Measurements from ENCODE around the gene DOK3.

The DOK3 gene

DNA sequence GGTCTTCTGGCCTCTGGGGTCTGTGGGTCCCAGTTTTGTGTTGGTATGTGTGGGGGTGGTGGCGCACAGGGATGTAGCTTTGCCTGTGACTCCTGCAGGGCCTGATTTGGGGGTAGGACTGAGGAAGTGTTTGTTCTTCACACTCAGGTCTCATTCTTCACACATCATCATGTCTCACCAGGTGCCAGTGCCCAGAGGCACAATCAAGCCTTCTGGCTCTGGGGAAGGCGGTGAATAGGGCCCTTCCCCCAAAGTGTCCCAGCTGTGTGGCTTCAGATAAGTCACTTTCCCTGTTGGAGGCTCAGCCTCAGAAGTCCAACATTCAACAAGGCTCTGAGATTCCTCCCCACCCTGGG lies 41.3 kb downstream of the DOK3 start:
- H2BK5ac ChIP-seq (ENCODE audit: low read depth, low read length, poor library complexity, severe bottlenecking) = no peak overlapping the region
- H2BK12ac ChIP-seq (ENCODE audit: low read length in 2 of 2) = no peak overlapping the region
- H4K8ac ChIP-seq (ENCODE audit: low read length) = no peak overlapping the region
- no peak overlapping the region for H3K4ac ChIP-seq (ENCODE audit: low read depth in 1 of 2, low read length in 2 of 2)
- no peaks in the 10 kb centered on the region for H3K27me3 ChIP-seq (ENCODE audit: control insufficient read depth in 1 of 2, insufficient read depth in 1 of 2, low read length in 2 of 2)
- peaks cover 48 to 73% of the 10 kb centered on the region in 2 experiments for H3K36me3 ChIP-seq (ENCODE audit: control insufficient read depth in 1 of 2, insufficient read depth in 2 of 2, low read depth in 1 of 2, low read length in 2 of 2)
- no peak overlapping the region for H4K91ac ChIP-seq (ENCODE audit: low read length)
- H3K18ac ChIP-seq (ENCODE audit: low read depth in 1 of 2, low read length in 2 of 2) = no peak overlapping the region
- no peak overlapping the region for H2AFZ ChIP-seq (ENCODE audit: low read depth, low read length)
- no peak overlapping the region for H3K23ac ChIP-seq (ENCODE audit: low read length in 2 of 2)
- no peak overlapping the region for H2BK120ac ChIP-seq (ENCODE audit: low read depth, low read length)
- peaks cover 8% of the 10 kb centered on the region for H3K79me1 ChIP-seq (replicated peaks; ENCODE audit: low read length, poor library complexity, severe bottlenecking)
- no peak overlapping the region for H3K14ac ChIP-seq (ENCODE audit: low read length in 2 of 2)
- H3K4me1 ChIP-seq (ENCODE audit: control insufficient read depth, insufficient read depth, low read depth, low read length) = peaks cover 44% of the 10 kb centered on the region
- DNase-seq = no peak
- peak overlapping the region; percentile 92 for H3K9ac ChIP-seq (ENCODE audit: low read length)
- H3K9me3 ChIP-seq (ENCODE audit: control insufficient read depth, low read length) = no peaks in the 10 kb centered on the region
- no peak overlapping the region for H3K4me2 ChIP-seq (ENCODE audit: low read length, poor library complexity, severe bottlenecking)
- 100% methylated on average over 2 of the region's 2 CpGs for WGBS
- no peak overlapping the region for H3K4me3 ChIP-seq (ENCODE audit: insufficient read depth in 1 of 2, low read depth in 1 of 2, low read length in 2 of 2)
- H2BK15ac ChIP-seq (ENCODE audit: low read depth, poor library complexity, severe bottlenecking) = no peak overlapping the region
- H2AK5ac ChIP-seq (ENCODE audit: low read length, severe bottlenecking) = no peak overlapping the region
- H3K27ac ChIP-seq (ENCODE audit: low read length, poor library complexity, severe bottlenecking) = peak overlapping the region; percentile 21

DNA sequence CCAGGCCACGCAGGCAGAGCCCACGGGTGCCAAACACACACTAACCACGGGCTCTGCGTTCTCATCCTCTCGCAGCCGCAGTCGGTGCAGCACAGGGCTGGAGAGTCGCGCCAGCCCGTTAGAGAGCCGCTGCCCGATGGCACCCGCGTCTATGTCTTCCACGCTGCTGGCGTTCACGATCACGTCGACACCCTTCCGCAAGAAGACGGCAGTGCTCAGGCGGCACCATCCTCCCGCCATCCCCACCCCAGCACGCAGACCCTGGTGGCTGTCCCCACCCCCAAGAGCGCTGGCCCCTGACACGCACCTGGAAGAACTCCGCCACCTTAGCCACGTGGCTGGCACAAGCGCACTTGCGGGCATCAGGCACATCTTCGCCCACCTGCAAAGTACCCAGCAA lies 42.2 kb downstream of the DOK3 start:
- Histone ChIP-seq H3K79me1 (replicated peaks; ENCODE audit: low read length, poor library complexity, severe bottlenecking) (peaks cover 9% of the 10 kb centered on the region), H3K9me3 (ENCODE audit: control insufficient read depth, low read length) (no peaks in the 10 kb centered on the region), H2BK15ac (ENCODE audit: low read depth, poor library complexity, severe bottlenecking) (no peak overlapping the region), H2BK5ac (ENCODE audit: low read depth, low read length, poor library complexity, severe bottlenecking) (no peak overlapping the region), H3K4me3 (ENCODE audit: insufficient read depth in 1 of 2, low read depth in 1 of 2, low read length in 2 of 2) (no peak overlapping the region), H2BK12ac (ENCODE audit: low read length in 2 of 2) (no peak overlapping the region), H4K91ac (ENCODE audit: low read length) (no peak overlapping the region), H3K27ac (ENCODE audit: low read length, poor library complexity, severe bottlenecking) (no peak overlapping the region), H3K36me3 (ENCODE audit: control insufficient read depth in 1 of 2, insufficient read depth in 2 of 2, low read depth in 1 of 2, low read length in 2 of 2) (peaks cover 55 to 80% of the 10 kb centered on the region in 2 experiments), H3K27me3 (ENCODE audit: control insufficient read depth in 1 of 2, insufficient read depth in 1 of 2, low read length in 2 of 2) (no peaks in the 10 kb centered on the region), H3K4me1 (ENCODE audit: control insufficient read depth, insufficient read depth, low read depth, low read length) (peaks cover 45% of the 10 kb centered on the region), H3K18ac (ENCODE audit: low read depth in 1 of 2, low read length in 2 of 2) (no peak overlapping the region), H2AFZ (ENCODE audit: low read depth, low read length) (no peak overlapping the region), H3K9ac (ENCODE audit: low read length) (no peak overlapping the region), H2BK120ac (ENCODE audit: low read depth, low read length) (no peak overlapping the region), H3K23ac (ENCODE audit: low read length in 2 of 2) (no peak overlapping the region), H3K4me2 (ENCODE audit: low read length, poor library complexity, severe bottlenecking) (no peak overlapping the region), H2AK5ac (ENCODE audit: low read length, severe bottlenecking) (no peak overlapping the region), H4K8ac (ENCODE audit: low read length) (no peak overlapping the region), H3K14ac (ENCODE audit: low read length in 2 of 2) (no peak overlapping the region), H3K4ac (ENCODE audit: low read depth in 1 of 2, low read length in 2 of 2) (no peak overlapping the region)
- WGBS = 97% methylated on average over 31 of the region's 31 CpGs
- DNase-seq = no peak

DNA sequence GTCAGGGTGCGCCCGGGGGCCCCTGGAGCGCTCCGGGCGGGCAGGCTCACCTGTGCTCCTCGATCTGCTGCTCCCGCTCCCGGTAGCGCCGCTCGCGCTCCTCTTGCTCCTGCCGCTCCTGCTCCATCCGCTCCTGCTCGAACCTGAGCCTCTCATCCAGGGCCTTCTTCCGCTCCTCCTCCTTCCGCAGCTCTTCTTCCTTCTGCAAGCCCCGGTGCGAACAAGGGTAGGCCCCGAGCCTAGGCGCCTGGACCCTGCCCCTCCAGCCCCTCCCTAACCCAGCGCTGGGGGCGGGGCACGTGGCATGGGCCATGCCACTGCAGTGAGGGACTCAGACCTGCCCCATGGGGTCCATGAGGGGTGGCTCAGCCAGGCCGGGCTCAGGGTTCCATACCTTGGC lies 42.8 kb downstream of the DOK3 start:
- Histone ChIP-seq H3K23ac (ENCODE audit: low read length in 2 of 2) (no peak overlapping the region), H4K8ac (ENCODE audit: low read length) (no peak overlapping the region), H3K36me3 (ENCODE audit: control insufficient read depth in 1 of 2, insufficient read depth in 2 of 2, low read depth in 1 of 2, low read length in 2 of 2) (peaks cover 59 to 82% of the 10 kb centered on the region in 2 experiments), H3K27ac (ENCODE audit: low read length, poor library complexity, severe bottlenecking) (no peak overlapping the region), H2AFZ (ENCODE audit: low read depth, low read length) (no peak overlapping the region), H3K4me1 (ENCODE audit: control insufficient read depth, insufficient read depth, low read depth, low read length) (peaks cover 44% of the 10 kb centered on the region), H3K4ac (ENCODE audit: low read depth in 1 of 2, low read length in 2 of 2) (no peak overlapping the region), H3K79me1 (replicated peaks; ENCODE audit: low read length, poor library complexity, severe bottlenecking) (peaks cover 9% of the 10 kb centered on the region), H3K9ac (ENCODE audit: low read length) (no peak overlapping the region), H3K14ac (ENCODE audit: low read length in 2 of 2) (no peak overlapping the region), H3K9me3 (ENCODE audit: control insufficient read depth, low read length) (no peaks in the 10 kb centered on the region), H2AK5ac (ENCODE audit: low read length, severe bottlenecking) (no peak overlapping the region), H2BK5ac (ENCODE audit: low read depth, low read length, poor library complexity, severe bottlenecking) (no peak overlapping the region), H4K91ac (ENCODE audit: low read length) (no peak overlapping the region), H3K18ac (ENCODE audit: low read depth in 1 of 2, low read length in 2 of 2) (no peak overlapping the region), H2BK12ac (ENCODE audit: low read length in 2 of 2) (no peak overlapping the region), H2BK15ac (ENCODE audit: low read depth, poor library complexity, severe bottlenecking) (no peak overlapping the region), H3K27me3 (ENCODE audit: control insufficient read depth in 1 of 2, insufficient read depth in 1 of 2, low read length in 2 of 2) (no peaks in the 10 kb centered on the region), H2BK120ac (ENCODE audit: low read depth, low read length) (no peak overlapping the region), H3K4me2 (ENCODE audit: low read length, poor library complexity, severe bottlenecking) (no peak overlapping the region), H3K4me3 (ENCODE audit: insufficient read depth in 1 of 2, low read depth in 1 of 2, low read length in 2 of 2) (no peak overlapping the region)
- WGBS = 99% methylated on average over 25 of the region's 25 CpGs
- no peak for DNase-seq

DNA sequence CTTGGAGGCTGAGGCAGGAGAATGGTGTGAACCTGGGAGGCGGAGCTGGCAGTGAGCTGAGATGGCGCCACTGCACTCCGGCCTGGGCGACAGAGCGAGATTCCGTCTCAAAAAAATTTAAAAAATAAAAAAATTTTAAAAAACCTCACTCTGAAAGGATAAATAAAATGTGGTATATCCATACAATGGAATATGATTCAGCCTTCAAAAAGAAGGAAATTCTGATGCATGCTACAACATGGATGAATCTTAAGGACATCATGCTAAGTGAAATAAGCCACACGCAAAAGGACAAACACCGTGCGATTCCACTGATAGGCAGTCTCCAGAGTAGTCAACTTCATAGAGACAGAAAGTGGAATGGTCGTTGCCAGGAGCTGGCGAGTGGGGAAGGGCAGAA lies 44.6 kb downstream of the DOK3 start:
- Histone ChIP-seq H4K91ac (ENCODE audit: low read length) (no peak overlapping the region), H2AK5ac (ENCODE audit: low read length, severe bottlenecking) (no peak overlapping the region), H2BK5ac (ENCODE audit: low read depth, low read length, poor library complexity, severe bottlenecking) (no peak overlapping the region), H3K23ac (ENCODE audit: low read length in 2 of 2) (no peak overlapping the region), H3K4me1 (ENCODE audit: control insufficient read depth, insufficient read depth, low read depth, low read length) (peaks cover 26% of the 10 kb centered on the region), H2BK15ac (ENCODE audit: low read depth, poor library complexity, severe bottlenecking) (no peak overlapping the region), H2BK120ac (ENCODE audit: low read depth, low read length) (no peak overlapping the region), H2AFZ (ENCODE audit: low read depth, low read length) (no peak overlapping the region), H3K36me3 (ENCODE audit: control insufficient read depth in 1 of 2, insufficient read depth in 2 of 2, low read depth in 1 of 2, low read length in 2 of 2) (peaks cover 64 to 79% of the 10 kb centered on the region in 2 experiments), H3K27me3 (ENCODE audit: control insufficient read depth in 1 of 2, insufficient read depth in 1 of 2, low read length in 2 of 2) (no peaks in the 10 kb centered on the region), H3K27ac (ENCODE audit: low read length, poor library complexity, severe bottlenecking) (no peak overlapping the region), H3K4me3 (ENCODE audit: insufficient read depth in 1 of 2, low read depth in 1 of 2, low read length in 2 of 2) (no peak overlapping the region), H4K8ac (ENCODE audit: low read length) (no peak overlapping the region), H2BK12ac (ENCODE audit: low read length in 2 of 2) (no peak overlapping the region), H3K9me3 (ENCODE audit: control insufficient read depth, low read length) (no peaks in the 10 kb centered on the region), H3K4ac (ENCODE audit: low read depth in 1 of 2, low read length in 2 of 2) (no peak overlapping the region), H3K18ac (ENCODE audit: low read depth in 1 of 2, low read length in 2 of 2) (no peak overlapping the region), H3K9ac (ENCODE audit: low read length) (no peak overlapping the region), H3K14ac (ENCODE audit: low read length in 2 of 2) (no peak overlapping the region), H3K4me2 (ENCODE audit: low read length, poor library complexity, severe bottlenecking) (no peak overlapping the region), H3K79me1 (replicated peaks; ENCODE audit: low read length, poor library complexity, severe bottlenecking) (peaks cover 11% of the 10 kb centered on the region)
- WGBS = 90% methylated on average over 5 of the region's 11 CpGs
- DNase-seq = no peak

Measured in mesenchymal stem cell (in vitro differentiated cells and primary cell).